CD14-positive monocyte (primary cell): ENCODE data around the gene CCNO. TPM values are rescaled to one million over a fixed set of nuclear protein-coding genes. Genes with fewer than 3 reads are reported as not detected.

ENCODE experiments used
- DNase-seq, 3 donors: peaks; one replicate each; pipeline ENCODE4 v3.0.0-alpha.2; 2011 to 2022
- H2AFZ ChIP-seq: 2 replicates; pipeline ENCODE4 v1.6.0; 2012; ENCODE audit warnings: mild to moderate bottlenecking, low read depth, low read length, inconsistent platforms; ENCODE audit not compliant: insufficient read depth, poor library complexity, severe bottlenecking
- H3K27ac ChIP-seq, 2 donors: 1 replicate in 1 of 2; 2 replicates in 1 of 2; pipeline ENCODE4 v1.5.1; 2012 to 2013; ENCODE audit warnings: low read length in 2 of 2, control low read depth in 1 of 2, inconsistent platforms in 1 of 2, low read depth in 1 of 2, mild to moderate bottlenecking in 1 of 2
- H3K27me3 ChIP-seq, 2 donors: one replicate each; pipeline versions ENCODE4 v1.6.0 to v1.6.1; 2011 to 2013; ENCODE audit warnings: low read length in 2 of 2; ENCODE audit not compliant: control insufficient read depth in 2 of 2, insufficient read depth in 2 of 2
- H3K36me3 ChIP-seq, 2 donors: replicated peaks in 1 of 2; 1 replicate in 1 of 2; 2 replicates in 1 of 2; pipeline versions ENCODE4 v1.5.1 to v1.6.1; 2012 to 2013; ENCODE audit warnings: low read length in 2 of 2, control low read depth in 1 of 2, inconsistent platforms in 1 of 2, mild to moderate bottlenecking in 1 of 2; ENCODE audit not compliant: insufficient read depth in 2 of 2, control insufficient read depth in 1 of 2
- H3K4me1 ChIP-seq, 2 donors: 1 replicate in 1 of 2; 2 replicates in 1 of 2; pipeline versions ENCODE4 v1.5.1 to v1.6.1; 2012 to 2013; ENCODE audit warnings: low read length in 2 of 2, control low read depth in 1 of 2, inconsistent platforms in 1 of 2, mild to moderate bottlenecking in 1 of 2, moderate library complexity in 1 of 2; ENCODE audit not compliant: insufficient read depth in 2 of 2, control insufficient read depth in 1 of 2
- H3K4me2 ChIP-seq: replicated peaks from 2 replicates; pipeline ENCODE3; 2012; ENCODE audit warnings: low read length, moderate library complexity, mild to moderate bottlenecking; ENCODE audit not compliant: poor library complexity, severe bottlenecking; ENCODE audit errors: extremely low read depth
- H3K4me3 ChIP-seq, 3 experiments: fragments of 200-600 bp in 1 of 3; sonication (generic) in 1 of 3; replicated peaks in 1 of 3; 1 replicate in 2 of 3; 2 replicates in 1 of 3; pipeline ENCODE4 v1.5.1; 2011 to 2013; ENCODE audit warnings: low read length in 3 of 3, mild to moderate bottlenecking in 3 of 3, control low read depth in 2 of 3, low read depth in 2 of 3, inconsistent platforms in 1 of 3, moderate library complexity in 1 of 3
- H3K79me2 ChIP-seq: 2 replicates; pipeline ENCODE4 v1.6.0; 2012; ENCODE audit warnings: mild to moderate bottlenecking, control low read depth, inconsistent platforms, low read length, moderate library complexity; ENCODE audit not compliant: insufficient read depth
- H3K9ac ChIP-seq: 2 replicates; pipeline ENCODE4 v1.6.0; 2017; ENCODE audit warnings: low read length, mild to moderate bottlenecking; ENCODE audit not compliant: insufficient read depth, poor library complexity, severe bottlenecking
- H3K9me3 ChIP-seq, 2 donors: replicated peaks in 1 of 2; 1 replicate in 1 of 2; 2 replicates in 1 of 2; pipeline versions ENCODE4 v1.5.1 to v1.6.1; 2012 to 2013; ENCODE audit warnings: low read length in 2 of 2, control low read depth in 1 of 2; ENCODE audit not compliant: control insufficient read depth in 1 of 2, insufficient read depth in 1 of 2
- H4K20me1 ChIP-seq: 2 replicates; pipeline ENCODE4 v1.6.0; 2012; ENCODE audit warnings: mild to moderate bottlenecking, low read length, control low read depth, moderate library complexity; ENCODE audit not compliant: insufficient read depth
- H3K27ac Mint-ChIP-seq, 7 donors: one replicate each; pipeline ENCODE4 v1.8.0; 2020; ENCODE audit warnings: mild to moderate bottlenecking in 7 of 7, mixed read lengths in 7 of 7, moderate library complexity in 6 of 7, inconsistent platforms in 2 of 7
- H3K27me3 Mint-ChIP-seq, 3 donors: one replicate each; pipeline ENCODE4 v1.8.0; 2021 to 2022; ENCODE audit warnings: low read depth in 3 of 3, mild to moderate bottlenecking in 3 of 3, mixed read lengths in 3 of 3, moderate library complexity in 3 of 3, inconsistent platforms in 1 of 3
- H3K36me3 Mint-ChIP-seq, 2 donors: one replicate each; pipeline ENCODE4 v1.8.0; 2020; ENCODE audit warnings: mixed read lengths in 2 of 2, inconsistent platforms in 1 of 2, mild to moderate bottlenecking in 1 of 2
- H3K4me1 Mint-ChIP-seq: one replicate; pipeline ENCODE4 v1.8.0; 2020; ENCODE audit warnings: mild to moderate bottlenecking, mixed read lengths
- H3K4me3 Mint-ChIP-seq, 2 donors: one replicate each; pipeline ENCODE4 v1.8.0; 2020; ENCODE audit warnings: mild to moderate bottlenecking in 2 of 2, mixed read lengths in 2 of 2, moderate library complexity in 1 of 2
- H3K9me3 Mint-ChIP-seq, 7 donors: one replicate each; pipeline ENCODE4 v1.8.0; 2020 to 2022; ENCODE audit warnings: mixed read lengths in 7 of 7, mild to moderate bottlenecking in 6 of 7, moderate library complexity in 6 of 7, inconsistent platforms in 2 of 7
- WGBS: methylation state at CpG from one replicate; pipeline ENCODE4 v1.1.5; 2013; ENCODE audit warnings: missing lambda C conversion rate; ENCODE audit not compliant: insufficient coverage; 5-methylcytosine and 5-hydroxymethylcytosine counted together
- intact Hi-C, 2 donors: fragments of 100-400 bp; cut with micrococcal nuclease; formaldehyde crosslinking; loops; one replicate each; pipeline versions ENCODE4 v1.15.0 to v1.15.1; 2023
- polyA plus RNA-seq, 3 donors: library from polyadenylated mRNA; depleted of rRNA in 1 of 3; unstranded in 2 of 3; stranded (reverse) in 1 of 3; fragments of 300-500 nt in 2 of 3; fragments of >200 nt in 1 of 3; fragmentation: Illumina TruSeq in 2 of 3; gene quantifications; 1 replicate in 2 of 3; 2 replicates in 1 of 3; pipeline ENCODE4 v1.2.3, GENCODE V29; 2012 to 2021
- TF ChIP-seq, protein P1 (sequence below): fragments of 200-600 bp; IDR thresholded peaks from one replicate; pipeline ENCODE4 v1.8.0; 2022; ENCODE audit warnings: antibody characterized with exemption, mild to moderate bottlenecking

CCNO gene
- polyA plus RNA-seq, 3 donors, result 0.05 TPM; not detected in 2

DNA sequence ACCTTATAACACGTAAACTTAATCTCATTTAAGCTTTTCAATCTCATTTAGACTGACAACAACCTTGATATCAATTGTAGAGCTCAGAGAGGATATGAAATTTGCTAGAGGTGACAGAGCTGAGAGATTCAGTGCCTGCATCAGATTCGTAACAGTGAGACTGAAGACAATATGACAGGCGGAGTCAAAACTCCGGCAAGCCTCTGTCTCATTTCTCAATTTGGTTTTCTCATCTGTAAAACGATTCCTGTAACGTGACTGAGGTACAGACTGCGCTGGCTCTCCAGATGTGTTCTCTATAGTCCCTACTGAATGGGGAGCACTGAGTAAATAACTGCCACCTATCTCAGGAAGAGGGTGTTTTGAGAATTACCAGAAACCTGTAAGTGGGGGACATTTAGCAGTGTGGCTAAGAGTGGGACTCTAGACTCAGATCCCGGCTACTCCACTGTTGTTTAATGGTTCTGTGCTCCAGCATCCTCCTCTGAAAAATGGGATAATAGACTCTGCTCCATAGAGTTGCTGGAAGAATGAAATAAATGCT is 3.2 kb downstream of the CCNO start:
- 48% methylated on average over 7 of the region's 8 CpGs for WGBS
- peaks cover 0 to 39% (median 23%) of the 10 kb centered on the region in 7 donors for H3K9me3 Mint-ChIP-seq
- H3K27ac Mint-ChIP-seq, result no peak overlapping the region
- DNase-seq, result no peak
- Histone ChIP-seq H2AFZ (no peak overlapping the region), H3K4me1 (peaks cover 36 to 53% of the 10 kb centered on the region in 2 donors), H4K20me1 (no peaks in the 10 kb centered on the region), H3K79me2 (no peaks in the 10 kb centered on the region), H3K4me3 (no peak overlapping the region), H3K9ac (no peak overlapping the region), H3K27me3 (peaks cover 86 to 97% of the 10 kb centered on the region in 2 donors), H3K9me3 (peaks cover 5 to 52% of the 10 kb centered on the region in 2 donors), H3K27ac (no peak overlapping the region), H3K4me2 (no peak overlapping the region), H3K36me3 (no peaks in the 10 kb centered on the region)
- H3K4me1 Mint-ChIP-seq, result peaks cover 39% of the 10 kb centered on the region
- H3K4me3 Mint-ChIP-seq, result peak overlapping the region in 1 of 2 donors; percentile 97
- intact Hi-C loops, result no loop called here
- peaks cover 93 to 100% (median 95%) of the 10 kb centered on the region in 3 donors for H3K27me3 Mint-ChIP-seq
- peaks cover 4 to 9% of the 10 kb centered on the region in 2 donors for H3K36me3 Mint-ChIP-seq
- TF ChIP-seq, protein P1, sequence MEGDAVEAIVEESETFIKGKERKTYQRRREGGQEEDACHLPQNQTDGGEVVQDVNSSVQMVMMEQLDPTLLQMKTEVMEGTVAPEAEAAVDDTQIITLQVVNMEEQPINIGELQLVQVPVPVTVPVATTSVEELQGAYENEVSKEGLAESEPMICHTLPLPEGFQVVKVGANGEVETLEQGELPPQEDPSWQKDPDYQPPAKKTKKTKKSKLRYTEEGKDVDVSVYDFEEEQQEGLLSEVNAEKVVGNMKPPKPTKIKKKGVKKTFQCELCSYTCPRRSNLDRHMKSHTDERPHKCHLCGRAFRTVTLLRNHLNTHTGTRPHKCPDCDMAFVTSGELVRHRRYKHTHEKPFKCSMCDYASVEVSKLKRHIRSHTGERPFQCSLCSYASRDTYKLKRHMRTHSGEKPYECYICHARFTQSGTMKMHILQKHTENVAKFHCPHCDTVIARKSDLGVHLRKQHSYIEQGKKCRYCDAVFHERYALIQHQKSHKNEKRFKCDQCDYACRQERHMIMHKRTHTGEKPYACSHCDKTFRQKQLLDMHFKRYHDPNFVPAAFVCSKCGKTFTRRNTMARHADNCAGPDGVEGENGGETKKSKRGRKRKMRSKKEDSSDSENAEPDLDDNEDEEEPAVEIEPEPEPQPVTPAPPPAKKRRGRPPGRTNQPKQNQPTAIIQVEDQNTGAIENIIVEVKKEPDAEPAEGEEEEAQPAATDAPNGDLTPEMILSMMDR, result no peak

DNA sequence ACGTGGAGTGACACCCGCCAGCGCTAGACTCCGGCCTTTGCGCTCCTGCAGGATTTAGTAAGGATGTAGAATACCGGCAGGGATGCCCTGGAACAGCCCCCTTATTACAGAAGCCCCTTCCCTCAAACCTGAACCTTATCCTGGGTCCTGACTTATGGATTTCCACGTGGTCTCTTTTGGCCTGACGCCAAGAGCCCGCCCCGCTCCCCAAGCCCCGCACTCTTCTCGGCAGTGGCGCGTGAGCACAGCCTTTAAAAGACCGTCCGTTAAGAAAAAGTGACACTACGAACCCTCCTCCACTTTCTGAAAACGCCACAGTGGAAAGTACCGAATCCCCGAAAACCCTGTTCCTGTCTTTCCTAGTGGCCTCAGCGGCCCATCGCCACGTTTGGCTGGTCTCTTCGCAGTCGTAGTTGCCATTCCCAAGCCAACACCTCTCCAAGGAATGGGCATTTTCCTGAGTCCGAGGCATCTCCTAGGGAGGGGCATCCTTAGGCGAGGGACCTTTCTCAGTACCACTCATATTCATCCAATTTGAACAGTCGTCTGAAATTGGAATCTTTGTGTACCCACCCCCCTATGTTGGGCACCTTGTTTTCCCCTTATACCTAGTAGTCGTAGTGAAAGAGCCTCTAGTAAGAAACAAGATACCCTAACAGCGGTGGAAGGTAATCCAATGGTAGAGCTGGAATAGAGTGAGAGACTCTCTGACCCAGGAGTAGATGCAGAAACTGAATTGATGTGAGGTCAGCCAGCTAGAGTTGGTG is 5.6 kb downstream of the CCNO start:
- H3K9ac ChIP-seq, result no peak overlapping the region

More for the DNA sequence above, 5.6 kb downstream of the CCNO start:
- Mint-ChIP-seq H3K4me1 (peaks cover 43% of the 10 kb centered on the region), H3K27me3 (peaks cover 95 to 100% (median 97%) of the 10 kb centered on the region in 3 donors), H3K36me3 (peaks cover 4 to 5% of the 10 kb centered on the region in 2 donors), H3K9me3 (peaks cover 0 to 40% (median 18%) of the 10 kb centered on the region in 7 donors), H3K4me3 (peak overlapping the region; percentile 27 to 68), H3K27ac (no peak overlapping the region)
- Histone ChIP-seq H3K27me3 (peaks cover 95 to 98% of the 10 kb centered on the region in 2 donors), H3K4me3 (peak overlapping the region in 1 of 3 experiments; percentile 59), H3K79me2 (no peaks in the 10 kb centered on the region), H3K4me1 (peaks cover 28 to 47% of the 10 kb centered on the region in 2 donors), H3K27ac (no peak overlapping the region), H3K4me2 (peak overlapping the region; percentile 70), H4K20me1 (no peaks in the 10 kb centered on the region), H3K9me3 (peaks cover 5 to 62% of the 10 kb centered on the region in 2 donors), H3K36me3 (no peaks in the 10 kb centered on the region), H2AFZ (no peak overlapping the region)
- TF ChIP-seq, protein P1, result no peak
- no peak for DNase-seq
- intact Hi-C loops, result no loop called here
- 5% methylated on average over 19 of the region's 30 CpGs for WGBS
